ENCODE results near the gene AK3. TPM values are rescaled to one million over a fixed set of nuclear protein-coding genes. Genes with fewer than 3 reads are reported as not detected.

AK3 gene
- total and polyA plus RNA-seq, 10 of the 15 experiments (the other 5 are each of a cell fraction or from before 2014, with no cell fraction given) = 14.2 to 86.6 (median 43.9) TPM

DNA sequence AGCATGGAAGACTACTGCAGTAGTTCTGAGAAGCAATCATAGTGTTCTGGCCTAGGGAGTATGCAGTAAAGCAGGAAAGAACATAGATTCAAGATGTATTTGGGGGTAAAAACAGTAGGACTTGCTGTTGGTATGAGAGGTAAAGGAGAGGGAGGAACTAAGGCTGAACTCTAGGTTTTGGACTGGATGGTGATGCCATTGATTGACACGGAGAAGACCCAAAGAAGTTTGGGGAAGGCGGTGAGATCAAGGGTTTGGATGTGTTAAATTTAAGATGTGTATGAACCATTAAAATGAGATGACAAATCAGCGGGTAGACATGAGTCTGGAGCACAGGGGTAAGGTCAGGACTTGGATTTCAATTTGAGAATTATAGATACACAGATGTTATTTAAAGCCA, 63.6 kb downstream of the AK3 start:
- H3K9me3 ChIP-seq (replicated peaks; ENCODE audit: control insufficient read depth, insufficient read depth, low read length) = no peaks in the 10 kb centered on the region
- no peaks in the 10 kb centered on the region for H4K20me1 ChIP-seq (ENCODE audit: control insufficient read depth, insufficient read depth)
- no peak overlapping the region for H2AFZ ChIP-seq (ENCODE audit: control insufficient read depth, low read depth, low read length)
- H3K27ac ChIP-seq (ENCODE audit: control insufficient read depth, insufficient read depth) = no peak overlapping the region
- no peaks in the 10 kb centered on the region for H3K36me3 ChIP-seq (ENCODE audit: control insufficient read depth in 2 of 2, insufficient read depth in 2 of 2, low read length in 1 of 2)
- ChIA-PET RAD21 (ENCODE audit: unreplicated experiment) (interaction anchor here (1.3 kb wide), 1 partner anchor 63 kb away, joined by 3 read pairs; no protein-coding TSS in a partner anchor), CTCF (interaction anchor here (1.1 kb wide), 1 partner anchor 12 kb away, joined by 5 read pairs; no protein-coding TSS in a partner anchor), POLR2A (interaction anchor here (1.7 kb wide), 1 partner anchor 11 kb away, joined by 6 read pairs; the partner anchor contains the start of gene SPATA6L), SMC1A (ENCODE audit: uncharacterized antibody, unreplicated experiment) (interaction anchor here (0.9 to 1.0 kb wide), 2 partner anchors 11 to 31 kb away, joined by 3 to 4 read pairs; partner anchors contain the start of gene SPATA6L)
- H3K4me3 ChIP-seq = no peak overlapping the region
- no peak overlapping the region for H3K4me2 ChIP-seq (ENCODE audit: control insufficient read depth, insufficient read depth)
- FAIRE-seq (no peak), DNase-seq (ENCODE audit: low read depth, low spot score) (no peak), ATAC-seq (no peak)
- peaks cover 3% of the 10 kb centered on the region; the same call in 1 of the 2 replicates for H3K4me1 ChIP-seq (ENCODE audit: control insufficient read depth, insufficient read depth, low read length)
- no TSS peak for BruUV-seq (replicated peaks)
- 98% methylated on average over 3 of the region's 3 CpGs for WGBS (ENCODE audit: insufficient coverage, insufficient replicate concordance, low lambda C conversion rate, missing lambda C conversion rate)
- TF ChIP-seq FOXM1 (IDR thresholded peaks at IDR 0.05; ENCODE audit: low read depth, low read length) (no peak), TCF7 (IDR thresholded peaks at IDR 0.05; ENCODE audit: borderline replicate concordance) (no peak)
- TF ChIP-seq, protein P1, sequence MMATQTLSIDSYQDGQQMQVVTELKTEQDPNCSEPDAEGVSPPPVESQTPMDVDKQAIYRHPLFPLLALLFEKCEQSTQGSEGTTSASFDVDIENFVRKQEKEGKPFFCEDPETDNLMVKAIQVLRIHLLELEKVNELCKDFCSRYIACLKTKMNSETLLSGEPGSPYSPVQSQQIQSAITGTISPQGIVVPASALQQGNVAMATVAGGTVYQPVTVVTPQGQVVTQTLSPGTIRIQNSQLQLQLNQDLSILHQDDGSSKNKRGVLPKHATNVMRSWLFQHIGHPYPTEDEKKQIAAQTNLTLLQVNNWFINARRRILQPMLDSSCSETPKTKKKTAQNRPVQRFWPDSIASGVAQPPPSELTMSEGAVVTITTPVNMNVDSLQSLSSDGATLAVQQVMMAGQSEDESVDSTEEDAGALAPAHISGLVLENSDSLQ (IDR thresholded peaks at IDR 0.05) = peak; percentile 62; the same call in 1 of the 2 replicates
- no peaks in the 10 kb centered on the region for H3K27me3 ChIP-seq (replicated peaks in 1 of 2; ENCODE audit: control insufficient read depth in 2 of 2, insufficient read depth in 2 of 2, low read length in 1 of 2)
- intact Hi-C loops (cut with micrococcal nuclease; ENCODE audit: unreplicated experiment) = no loop called here
- in situ Hi-C loops (cut with MboI) = no loop called here
- H3K9ac ChIP-seq (ENCODE audit: control insufficient read depth, insufficient read depth, low read length) = no peak overlapping the region
- H3K79me2 ChIP-seq (ENCODE audit: control insufficient read depth, insufficient read depth, low read length) = peaks cover 26% of the 10 kb centered on the region

DNA sequence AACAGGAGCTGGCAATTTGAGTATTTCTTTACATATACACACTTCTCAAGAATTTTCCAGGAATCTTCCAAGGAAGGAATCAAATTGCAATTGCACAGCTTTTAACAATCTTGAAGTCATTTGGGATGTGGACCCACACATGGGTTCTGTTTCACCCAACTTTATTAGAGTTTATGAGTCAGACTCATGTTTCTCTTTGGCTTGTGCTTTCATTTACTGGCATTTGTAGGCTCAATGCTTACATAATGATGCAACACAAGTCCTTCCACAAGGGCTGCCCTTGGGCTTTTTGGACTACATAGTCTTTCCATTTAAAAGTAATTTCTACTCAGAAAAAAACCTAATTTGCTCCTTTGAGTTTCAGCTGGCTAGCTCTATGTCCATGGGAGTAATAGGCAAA, 66.2 kb downstream of the AK3 start:
- Histone ChIP-seq H2AFZ (ENCODE audit: control insufficient read depth, low read depth, low read length) (no peak overlapping the region), H3K4me1 (ENCODE audit: control insufficient read depth, insufficient read depth, low read length) (peaks cover 3% of the 10 kb centered on the region; the same call in 1 of the 2 replicates), H4K20me1 (ENCODE audit: control insufficient read depth, insufficient read depth) (no peaks in the 10 kb centered on the region), H3K4me3 (no peak overlapping the region), H3K36me3 (ENCODE audit: control insufficient read depth in 2 of 2, insufficient read depth in 2 of 2, low read length in 1 of 2) (no peaks in the 10 kb centered on the region), H3K9me3 (replicated peaks; ENCODE audit: control insufficient read depth, insufficient read depth, low read length) (no peaks in the 10 kb centered on the region), H3K27me3 (replicated peaks in 1 of 2; ENCODE audit: control insufficient read depth in 2 of 2, insufficient read depth in 2 of 2, low read length in 1 of 2) (no peaks in the 10 kb centered on the region), H3K9ac (ENCODE audit: control insufficient read depth, insufficient read depth, low read length) (no peak overlapping the region), H3K79me2 (ENCODE audit: control insufficient read depth, insufficient read depth, low read length) (peaks cover 5% of the 10 kb centered on the region), H3K27ac (ENCODE audit: control insufficient read depth, insufficient read depth) (no peak overlapping the region), H3K4me2 (ENCODE audit: control insufficient read depth, insufficient read depth) (no peak overlapping the region)
- ChIA-PET CTCF (interaction anchor here (0.6 to 0.9 kb wide), 2 partner anchors 31 to 308 kb away, joined by 3 read pairs; no protein-coding TSS in a partner anchor), RAD21 (ENCODE audit: unreplicated experiment) (no interaction called here), SMC1A (ENCODE audit: uncharacterized antibody, unreplicated experiment) (no interaction called here), POLR2A (no interaction called here)
- in situ Hi-C loops (cut with MboI) = no loop called here
- DNase-seq (ENCODE audit: low read depth, low spot score) (no peak), FAIRE-seq (no peak), ATAC-seq (no peak)
- intact Hi-C loops (cut with micrococcal nuclease; ENCODE audit: unreplicated experiment) = no loop called here
- BruUV-seq (replicated peaks) = no TSS peak
- TF ChIP-seq EED (IDR thresholded peaks at IDR 0.05; ENCODE audit: low read depth) (no peak), YBX1 (IDR thresholded peaks at IDR 0.05) (no peak), ZNF274 (IDR thresholded peaks at IDR 0.05; ENCODE audit: insufficient read depth, insufficient read length) (no peak), TCF3 (IDR thresholded peaks at IDR 0.05; ENCODE audit: borderline replicate concordance, insufficient read depth, low read depth, low read length) (no peak), ZNF384 (IDR thresholded peaks at IDR 0.05; ENCODE audit: borderline replicate concordance, low read depth, low read length) (no peak), CHD1 (IDR thresholded peaks at IDR 0.05; ENCODE audit: low read depth, low read length) (no peak), BRCA1 (IDR thresholded peaks at IDR 0.05; ENCODE audit: low read depth, low read length) (no peak), ZNF24 (IDR thresholded peaks at IDR 0.05) (no peak), WRNIP1 (IDR thresholded peaks at IDR 0.05; ENCODE audit: borderline replicate concordance, low read depth, low read length) (no peak), ZNF217 (IDR thresholded peaks at IDR 0.05) (no peak), IRF4 (IDR thresholded peaks at IDR 0.05; ENCODE audit: low read depth, low read length) (no peak), ASH2L (IDR thresholded peaks at IDR 0.05; ENCODE audit: borderline replicate concordance, low read depth) (no peak), ESRRA (IDR thresholded peaks at IDR 0.05; ENCODE audit: low read length) (no peak), EZH2 (IDR thresholded peaks at IDR 0.05; ENCODE audit: borderline replicate concordance, control insufficient read depth, low read depth, low read length) (no peak)
